ENCODE results near the gene PLEKHG4. TPM values are rescaled to one million over a fixed set of nuclear protein-coding genes. Genes with fewer than 3 reads are reported as not detected.

PLEKHG4 gene
- polyA plus RNA-seq, 1 donor from 2014 or later = 0.28 TPM

- no peaks in the 10 kb centered on the region for H3F3A ChIP-seq (ENCODE audit: insufficient read depth, low read length, poor library complexity, severe bottlenecking)
- H2AFZ ChIP-seq (ENCODE audit: low read depth, low read length) = no peak overlapping the region
- H4K20me1 ChIP-seq (ENCODE audit: insufficient read depth) = no peaks in the 10 kb centered on the region
- no peak overlapping the region for H3K27ac ChIP-seq (ENCODE audit: low read length)
- H3K9me3 ChIP-seq (ENCODE audit: low read length) = no peaks in the 10 kb centered on the region
- H3K9ac ChIP-seq (ENCODE audit: low read length) = no peak overlapping the region
- no peaks in the 10 kb centered on the region for H3K36me3 ChIP-seq (ENCODE audit: insufficient read depth, low read length)
- no peak for TF ChIP-seq RAD21 (conservative IDR thresholded peaks at IDR 0.05)
- TF ChIP-seq POLR2AphosphoS5 (IDR thresholded peaks at IDR 0.05) = no peak
- no peak for TF ChIP-seq SMC3 (conservative IDR thresholded peaks at IDR 0.05; ENCODE audit: poor library complexity)
- TF ChIP-seq TAF1 (IDR thresholded peaks at IDR 0.05; ENCODE audit: low read depth) = no peak
- no peak for TF ChIP-seq MXI1 (conservative IDR thresholded peaks at IDR 0.05; ENCODE audit: poor library complexity, severe bottlenecking)
- no peak for TF ChIP-seq REST (IDR thresholded peaks at IDR 0.05; ENCODE audit: borderline replicate concordance)
- TF ChIP-seq CTCF (IDR thresholded peaks at IDR 0.05; ENCODE audit: poor library complexity, severe bottlenecking) = no peak
- TF ChIP-seq EP300 (conservative IDR thresholded peaks at IDR 0.05; ENCODE audit: poor library complexity, severe bottlenecking) = no peak
- TF ChIP-seq EZH2 (IDR thresholded peaks at IDR 0.05; ENCODE audit: borderline replicate concordance, insufficient read depth, low read length, poor library complexity, severe bottlenecking) = no peak
- no peaks in the 10 kb centered on the region for H3K27me3 ChIP-seq (ENCODE audit: insufficient read depth, low read depth, low read length)
- no peak overlapping the region for H3K4me2 ChIP-seq (ENCODE audit: low read length)
- H3K9me2 ChIP-seq (ENCODE audit: insufficient read depth, low read length) = no peaks in the 10 kb centered on the region
- H3K4me3 ChIP-seq (ENCODE audit: low read length) = no peak overlapping the region
- no peaks in the 10 kb centered on the region for H3K79me2 ChIP-seq (replicated peaks; ENCODE audit: insufficient read depth, low read length)
Measured at GRCh38 chr16:67291461-67291860, 12.1 kb downstream of the PLEKHG4 start.

GRCh38 chr16:67294171-67294757 lies 14.9 kb downstream of the PLEKHG4 start:
- H4K20me1 ChIP-seq (ENCODE audit: insufficient read depth) = no peaks in the 10 kb centered on the region
- no peak overlapping the region for H3K27ac ChIP-seq (ENCODE audit: low read length)
- H3K36me3 ChIP-seq (ENCODE audit: insufficient read depth, low read length) = no peaks in the 10 kb centered on the region
- no peaks in the 10 kb centered on the region for H3K27me3 ChIP-seq (ENCODE audit: insufficient read depth, low read depth, low read length)
- no peaks in the 10 kb centered on the region for H3K79me2 ChIP-seq (replicated peaks; ENCODE audit: insufficient read depth, low read length)
- H2AFZ ChIP-seq (ENCODE audit: low read depth, low read length) = no peak overlapping the region
- H3K9ac ChIP-seq (ENCODE audit: low read length) = no peak overlapping the region
- H3K4me3 ChIP-seq (ENCODE audit: low read length) = no peak overlapping the region
- H3K9me3 ChIP-seq (ENCODE audit: low read length) = no peaks in the 10 kb centered on the region
- TF ChIP-seq MXI1 (conservative IDR thresholded peaks at IDR 0.05; ENCODE audit: poor library complexity, severe bottlenecking) = no peak
- TF ChIP-seq CTCF (IDR thresholded peaks at IDR 0.05; ENCODE audit: poor library complexity, severe bottlenecking) = no peak
- no peak for TF ChIP-seq TAF1 (IDR thresholded peaks at IDR 0.05; ENCODE audit: low read depth)
- TF ChIP-seq RAD21 (conservative IDR thresholded peaks at IDR 0.05) = no peak
- H3K9me2 ChIP-seq (ENCODE audit: insufficient read depth, low read length) = no peaks in the 10 kb centered on the region
- no peak overlapping the region for H3K4me2 ChIP-seq (ENCODE audit: low read length)
- no peaks in the 10 kb centered on the region for H3F3A ChIP-seq (ENCODE audit: insufficient read depth, low read length, poor library complexity, severe bottlenecking)
